K562 (cell line): Measurements from ENCODE around the gene FAM53B. TPM values are rescaled to one million over a fixed set of nuclear protein-coding genes. Genes with fewer than 3 reads are reported as not detected.

ENCODE experiments used
- ATAC-seq: fragments of 200-7000 bp; cut with Tn5 transposase; 3 replicates; pipeline ENCODE4 v1.9.1; 2020; ENCODE audit warnings: moderate library complexity
- BruUV-seq: library from RNA; stranded (reverse); fragments of 400-500 nt; replicated peaks from 2 replicates; lab custom pipeline; 2021; lab: Mats Ljungman, UMichigan
- CTCF ChIA-PET: fragments of 300-600 bp; formaldehyde crosslinking; extraction: SDS; loops from one replicate; lab custom pipeline; 2021; ENCODE audit warnings: low intra/inter-chr PET ratio; lab: Yijun Ruan, JAX
- POLR2A ChIA-PET: fragments of 300-600, 350-650 bp; sonication (Branson Sonifier 250); formaldehyde crosslinking; extraction: SDS; loops from one replicate; lab custom pipeline; 2021; ENCODE audit warnings: antibody characterized with exemption, inconsistent platforms; lab: Yijun Ruan, JAX
- DNase-seq, 4 experiments: peaks; one replicate each; pipeline versions ENCODE4 v3.0.0 to v3.0.0-alpha.2; 2011 to 2018; ENCODE audit warnings: low spot score in 3 of 4, mixed read lengths in 3 of 4; ENCODE audit errors: extremely low read depth in 1 of 4
- FAIRE-seq: peaks from 2 replicates; lab custom pipeline; 2011; peaks lifted over from hg19 to GRCh38; lab: Jason Lieb, UNC
- H2AFZ ChIP-seq: 2 replicates; pipeline ENCODE4 v1.6.0; 2011; ENCODE audit warnings: low read depth, low read length, control low read depth, inconsistent platforms
- H3K27ac ChIP-seq: fragments of 200-600 bp; 3 replicates; pipeline ENCODE4 v1.8.0; 2011; ENCODE audit warnings: low read depth, mild to moderate bottlenecking, control low read depth, inconsistent platforms, low read length, moderate library complexity, mixed read lengths; ENCODE audit errors: extremely low read depth
- H3K27me3 ChIP-seq, 2 experiments: fragments of 300-600 bp in 1 of 2; 2 replicates in 1 of 2; 3 replicates in 1 of 2; pipeline versions ENCODE4 v1.6.0 to v1.8.0; 2011; ENCODE audit warnings: inconsistent platforms in 2 of 2, low read length in 2 of 2, mild to moderate bottlenecking in 1 of 2, mixed read lengths in 1 of 2, moderate library complexity in 1 of 2; ENCODE audit not compliant: control insufficient read depth in 2 of 2, insufficient read depth in 2 of 2
- H3K36me3 ChIP-seq: fragments of 300-600 bp; 3 replicates; pipeline ENCODE4 v1.8.0; 2011; ENCODE audit warnings: mild to moderate bottlenecking, low read length, inconsistent platforms; ENCODE audit not compliant: control insufficient read depth, insufficient read depth
- H3K4me1 ChIP-seq, 2 experiments: fragments of 200-600 bp in 1 of 2; replicated peaks in 1 of 2; 2 replicates in 1 of 2; 3 replicates in 1 of 2; pipeline versions ENCODE4 v1.5.1 to v1.8.0; 2011; ENCODE audit warnings: inconsistent platforms in 2 of 2, low read length in 2 of 2, mild to moderate bottlenecking in 1 of 2, mixed read lengths in 1 of 2, moderate library complexity in 1 of 2; ENCODE audit not compliant: control insufficient read depth in 2 of 2, insufficient read depth in 2 of 2
- H3K4me2 ChIP-seq: 2 replicates; pipeline ENCODE4 v1.6.1; 2011; ENCODE audit warnings: low read length, control low read depth, inconsistent platforms, mixed read lengths; ENCODE audit not compliant: insufficient read depth
- H3K4me3 ChIP-seq: fragments of 200-600 bp; sonication (generic), shearing (Covaris generic); 2 replicates; pipeline ENCODE4 v1.5.1; 2016; ENCODE audit warnings: control low read depth, inconsistent platforms
- H3K79me2 ChIP-seq: fragments of 200-600 bp; 3 replicates; pipeline ENCODE4 v1.8.0; 2011; ENCODE audit warnings: low read length, inconsistent platforms; ENCODE audit not compliant: control insufficient read depth, insufficient read depth
- H3K9ac ChIP-seq, 2 experiments: 2 replicates each; pipeline versions ENCODE4 v1.6.0 to v1.6.1; 2011; ENCODE audit warnings: low read depth in 2 of 2, low read length in 2 of 2, control low read depth in 1 of 2, inconsistent platforms in 1 of 2, mild to moderate bottlenecking in 1 of 2, mixed read lengths in 1 of 2; ENCODE audit not compliant: insufficient read depth in 1 of 2
- H3K9me1 ChIP-seq: one replicate; pipeline ENCODE4 v1.6.0; 2011; ENCODE audit warnings: inconsistent platforms, mild to moderate bottlenecking, low read length, moderate library complexity; ENCODE audit not compliant: control insufficient read depth, insufficient read depth
- H3K9me3 ChIP-seq: replicated peaks from 2 replicates; pipeline ENCODE4 v1.5.1; 2011; ENCODE audit warnings: low read depth, low read length, inconsistent platforms; ENCODE audit not compliant: control insufficient read depth, insufficient read depth
- H4K20me1 ChIP-seq: replicated peaks from 2 replicates; pipeline ENCODE4 v1.6.1; 2011; ENCODE audit warnings: low read length, inconsistent platforms, mixed read lengths; ENCODE audit not compliant: control insufficient read depth, insufficient read depth
- CTCF ChIP-seq, 3 experiments: IDR thresholded peaks in 2 of 3; conservative IDR thresholded peaks in 1 of 3; 2 replicates each; pipeline ENCODE4 v1.5.1; 2011 to 2012; ENCODE audit warnings: low read length in 3 of 3, mild to moderate bottlenecking in 3 of 3, control low read depth in 2 of 3, improper control_type of control experiment in 1 of 3, inconsistent platforms in 1 of 3, low read depth in 1 of 3, mixed read lengths in 1 of 3, moderate library complexity in 1 of 3; ENCODE audit not compliant: insufficient read depth in 2 of 3
- NFIC ChIP-seq: fragments of 450-650 bp; IDR thresholded peaks from 2 replicates; pipeline ENCODE4 v1.6.1; 2017; ENCODE audit warnings: mild to moderate bottlenecking, inconsistent platforms
- RAD21 ChIP-seq, 2 experiments: fragments of 250-450 bp in 1 of 2; fragments of 450-650 bp in 1 of 2; sonication (Bioruptor Pico) in 1 of 2; formaldehyde crosslinking in 1 of 2; IDR thresholded peaks in 1 of 2; conservative IDR thresholded peaks in 1 of 2; 2 replicates each; pipeline versions ENCODE4 v1.4.0 to v1.8.0; 2020 to 2022; ENCODE audit warnings: mild to moderate bottlenecking in 2 of 2, moderate library complexity in 1 of 2
- REST ChIP-seq, 2 experiments: fragments of 450-650 bp; formaldehyde crosslinking in 1 of 2; IDR thresholded peaks; 2 replicates each; pipeline versions ENCODE4 v1.4.0 to v1.6.1; 2014 to 2020; ENCODE audit warnings: mild to moderate bottlenecking in 2 of 2, borderline replicate concordance in 1 of 2, low read depth in 1 of 2
- ZBTB9 ChIP-seq: fragments of 450-650 bp; formaldehyde crosslinking; IDR thresholded peaks from 2 replicates; pipeline ENCODE4 v1.4.0; 2020; ENCODE audit warnings: mild to moderate bottlenecking, moderate library complexity
- ZKSCAN8 ChIP-seq: fragments of 200-800 bp; sonication (Bioruptor generic); IDR thresholded peaks from 2 replicates; pipeline ENCODE4 v1.6.1; 2016; ENCODE audit warnings: missing genetic modification characterization, missing compliant biosample characterization
- WGBS: fragments of 100-300 bp; shearing (Covaris generic); methylation state at CpG from one replicate; pipeline ENCODE4 v1.1.6; 2016; ENCODE audit warnings: low coverage, mixed read lengths; ENCODE audit not compliant: insufficient coverage; ENCODE audit errors: missing lambda C conversion rate; 5-methylcytosine and 5-hydroxymethylcytosine counted together
- in situ Hi-C: fragments of 300-500 bp; cut with MboI; formaldehyde crosslinking; loops from 4 replicates; pipeline ENCODE4 v1.15.0; 2018; ENCODE audit warnings: inconsistent platforms, mixed read lengths
- intact Hi-C: fragments of 100-400 bp; cut with micrococcal nuclease; formaldehyde crosslinking; loops from 2 replicates; pipeline ENCODE4 v1.14.2; 2022
- polyA plus RNA-seq, 8 experiments: library from polyadenylated mRNA; depleted of rRNA in 4 of 8; stranded (reverse) in 5 of 8; unstranded in 3 of 8; fragments of >200 nt; fragmentation: Nextera tagmentation in 2 of 8; fragmentation: Illumina TruSeq in 1 of 8; extraction: Ambion mirVana in 2 of 8; extraction: Trizol in 1 of 8; gene quantifications; 2 replicates each; pipeline versions ENCODE4 v1.2.1 to v1.2.3, GENCODE V29; 2011 to 2014; ENCODE audit warnings: inconsistent platforms in 1 of 8, missing spikeins in 1 of 8
- total RNA-seq, 7 experiments: library from RNA; depleted of rRNA in 6 of 7; stranded (reverse); fragments of >200 nt in 6 of 7; fragmentation: Illumina TruSeq in 2 of 7; extraction: Trizol in 2 of 7; gene quantifications; 2 replicates each; pipeline versions ENCODE4 v1.2.1 to v1.2.3, GENCODE V29; 2011 to 2021; ENCODE audit warnings: low replicate concordance in 1 of 7

FAM53B gene
- total and polyA plus RNA-seq, 9 of the 15 experiments (the other 6 are each of a cell fraction or from before 2014, with no cell fraction given): 0.03 to 16.5 (median 5.0) TPM

GRCh38 chr10:124632064-124632531 is 112.1 kb downstream of the FAM53B start:
- 80% methylated on average over 19 of the region's 19 CpGs for WGBS
- no TSS peak for BruUV-seq
- Histone ChIP-seq H3K9ac (no peak overlapping the region; a peak in 1 of 4 replicates), H3K9me1 (peaks cover 4% of the 10 kb centered on the region), H3K4me2 (no peak overlapping the region), H3K27me3 (no peaks in the 10 kb centered on the region), H3K79me2 (0 out of 3 replicates have a peak, but pooled peaks cover 3% of the 10 kb centered on the region), H3K27ac (no peak overlapping the region), H3K9me3 (no peaks in the 10 kb centered on the region; the same call in 1 of the 2 replicates), H3K4me3 (no peak overlapping the region), H3K36me3 (no peaks in the 10 kb centered on the region), H3K4me1 (peaks cover 13 to 47% of the 10 kb centered on the region in 2 experiments; a peak in 4 of 5 replicates), H2AFZ (no peak overlapping the region), H4K20me1 (peaks cover 5% of the 10 kb centered on the region; the same call in 1 of the 2 replicates)
- ATAC-seq (peak; percentile 44), FAIRE-seq (no peak), DNase-seq (no peak)
- CTCF ChIA-PET: no interaction called here
- POLR2A ChIA-PET: interaction anchor here (0.6 to 0.7 kb wide), 3 partner anchors 58 to 84 kb away, joined by 3 read pairs; no protein-coding TSS in a partner anchor
- in situ Hi-C loops (no loop called here), intact Hi-C loops (loop anchor here (2.0 kb wide), 1 partner anchor 109 kb away; no protein-coding TSS in a partner anchor)
- TF ChIP-seq NFIC (no peak), RAD21 (CRISPR knock-in tag; conservative IDR thresholded peaks at IDR 0.05 in 1 of 2, IDR thresholded peaks at IDR 0.05 in 1 of 2) (peak in 1 of 2 experiments; percentile 55; a peak in 3 of 4 replicates), ZKSCAN8 (CRISPR knock-in tag) (no peak), CTCF (IDR thresholded peaks at IDR 0.05 in 2 of 3, conservative IDR thresholded peaks at IDR 0.05 in 1 of 3; ENCODE audit: insufficient read depth in 2 of 3, low read depth in 1 of 3, low read length in 3 of 3) (peak; percentile 22 to 41 (median 32); a peak in 4 of 6 replicates), REST (IDR thresholded peaks at IDR 0.05; ENCODE audit: borderline replicate concordance) (peak; percentile 28), REST (CRISPR knock-in tag; IDR thresholded peaks at IDR 0.05; ENCODE audit: low read depth) (no peak), ZBTB9 (CRISPR knock-in tag) (peak; percentile 62; the same call in 1 of the 2 replicates)
